Stimulated activated CD4-positive, alpha-beta T cell treated with anti-CD3 and anti-CD28 coated beads, Interleukin-2, amount 100 ng/mL, for 48 hours (primary cell): Measurements from ENCODE around the gene DAD1.
"Not testable (repeated sequence)": the region's sequence is repeated elsewhere in the genome, so short reads cannot be mapped to it uniquely, and the experiment has no call there.

Experiments
- DNase-seq, 2 donors: peaks; one replicate each; pipeline ENCODE4 v3.0.0-alpha.2; 2020

The DAD1 gene

DNA sequence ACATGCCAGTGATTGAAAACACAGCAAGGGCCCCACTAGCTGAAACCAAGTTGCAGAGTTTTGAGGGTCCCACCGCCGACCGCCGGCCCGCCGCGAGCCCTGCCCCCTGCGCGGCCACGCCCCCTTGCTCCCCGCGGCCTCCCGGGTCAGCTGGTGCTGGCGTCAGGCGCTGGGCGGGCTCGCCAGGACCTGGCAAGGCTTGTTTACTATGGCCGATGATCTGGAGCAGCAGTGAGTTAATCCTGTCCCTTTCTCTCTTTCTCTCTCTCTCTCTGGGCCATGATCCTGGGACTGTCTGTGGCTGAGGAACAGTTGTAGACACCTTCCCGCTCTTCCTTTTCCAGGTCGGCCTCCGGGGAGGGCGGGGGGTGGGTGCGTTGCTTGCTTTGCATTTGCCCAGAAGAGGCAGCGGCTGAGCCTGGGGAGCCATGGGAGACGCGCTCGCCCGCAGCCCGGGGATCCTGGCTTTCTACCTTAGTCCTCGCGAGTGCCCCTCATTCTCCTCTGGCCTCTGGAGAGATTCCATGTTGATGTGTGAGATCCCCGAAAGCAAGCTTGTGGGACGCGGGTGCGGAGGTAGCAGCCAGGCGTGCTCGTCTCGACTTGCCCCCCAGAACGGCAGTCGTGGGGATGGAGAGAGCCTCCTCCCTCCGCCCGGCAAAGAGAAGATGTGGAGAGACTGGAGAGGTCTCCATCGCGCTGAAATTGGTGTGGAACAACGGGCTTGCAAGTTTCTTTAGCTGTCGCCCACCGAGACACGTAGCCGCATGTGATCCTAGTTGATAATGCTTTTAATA lies 9.3 kb upstream of the DAD1 start, which contains the start of gene ABHD4:
Gene ABHD4, plus strand, starts transcription at position 202 of the 797 bp plus-strand sequence. Its CDS starts 7 bp downstream, at position 209.
- peak; percentile 48 for DNase-seq

GRCh38 chr14:22597771-22598098 lies 8.7 kb upstream of the DAD1 start:
- DNase-seq, result no peak

DNA sequence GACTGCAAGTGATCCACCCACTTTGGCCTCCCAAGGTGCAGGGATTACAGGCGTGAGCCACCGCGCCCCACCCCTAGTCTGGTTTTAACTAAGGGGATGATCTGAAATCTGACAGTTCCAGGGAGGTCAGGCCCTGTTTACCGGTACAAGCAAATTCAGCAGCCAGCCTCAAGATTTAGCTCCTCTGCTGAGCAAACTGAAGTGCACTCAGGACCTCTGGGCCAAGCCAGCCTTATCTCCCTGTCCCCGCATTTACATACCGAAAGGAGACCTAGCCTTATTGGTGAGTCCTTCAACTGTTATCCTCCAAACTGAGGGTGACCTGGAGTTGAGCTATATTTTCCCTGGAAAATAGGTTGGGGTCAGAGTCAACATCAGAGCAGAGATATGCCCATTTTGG lies 8.2 kb upstream of the DAD1 start:
- no peak for DNase-seq

- DNase-seq, result no peak
Measured at GRCh38 chr14:22596354-22596879, 7.4 kb upstream of the DAD1 start.

- DNase-seq, result no peak
Measured at GRCh38 chr14:22594156-22594716, 5.2 kb upstream of the DAD1 start.

GRCh38 chr14:22593601-22594000 lies 4.6 kb upstream of the DAD1 start:
- DNase-seq, result no peak

DNA sequence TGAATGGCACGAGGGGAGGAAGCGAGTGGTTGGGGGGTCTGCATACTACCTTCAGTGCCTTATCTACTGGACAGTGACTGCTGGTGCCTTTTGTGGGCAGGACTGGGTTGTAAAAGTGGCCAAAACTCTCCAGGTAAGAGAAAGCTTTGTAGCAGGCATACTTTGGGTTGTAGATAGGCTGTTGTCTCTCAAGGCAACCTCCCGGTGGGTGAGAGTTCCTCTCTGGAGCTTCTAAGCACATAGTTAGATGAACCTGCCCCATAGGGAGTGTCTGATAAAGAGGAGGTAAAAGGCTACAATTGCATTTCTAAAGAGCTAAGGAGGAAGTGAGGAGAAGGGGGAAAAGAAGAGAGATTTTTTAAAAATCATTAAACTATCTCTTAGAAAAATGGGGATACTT lies 4.2 kb upstream of the DAD1 start:
- DNase-seq, result no peak

GRCh38 chr14:22588526-22589095 lies 413 bp downstream of the DAD1 start:
- DNase-seq, result no peak

GRCh38 chr14:22587677-22588422 lies 1.2 kb downstream of the DAD1 start:
- not testable (repeated sequence) for DNase-seq

GRCh38 chr14:22587247-22587646 lies 1.8 kb downstream of the DAD1 start:
- no peak for DNase-seq

- no peak for DNase-seq
Measured at GRCh38 chr14:22583994-22584393, 5.0 kb downstream of the DAD1 start.

- DNase-seq, result no peak
Measured at GRCh38 chr14:22580625-22581024, 8.4 kb downstream of the DAD1 start.

DNA sequence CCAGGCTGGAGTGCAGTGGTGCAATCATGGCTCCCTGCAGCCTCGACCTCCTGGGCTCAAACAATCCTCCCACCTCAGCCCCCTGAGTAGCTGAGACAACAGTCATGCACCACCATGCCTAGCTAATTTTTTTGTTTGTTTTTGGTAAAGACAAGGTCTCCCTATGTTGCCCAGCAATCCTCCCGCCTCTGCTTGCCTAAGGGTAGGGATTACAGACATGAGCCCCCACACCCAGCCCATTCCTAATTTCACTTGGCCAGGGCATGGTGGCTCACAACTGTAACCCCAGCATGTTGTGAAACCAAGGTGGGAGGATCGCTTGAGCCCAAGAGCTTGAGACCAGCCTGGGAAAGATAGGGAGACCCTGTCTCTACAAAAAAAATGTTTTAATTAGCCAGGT lies 9.1 kb downstream of the DAD1 start:
- DNase-seq, result no peak

- no peak for DNase-seq
Measured at GRCh38 chr14:22579236-22579635, 9.8 kb downstream of the DAD1 start.

GRCh38 chr14:22577334-22577908 lies 11.6 kb downstream of the DAD1 start:
- no peak for DNase-seq

DNA sequence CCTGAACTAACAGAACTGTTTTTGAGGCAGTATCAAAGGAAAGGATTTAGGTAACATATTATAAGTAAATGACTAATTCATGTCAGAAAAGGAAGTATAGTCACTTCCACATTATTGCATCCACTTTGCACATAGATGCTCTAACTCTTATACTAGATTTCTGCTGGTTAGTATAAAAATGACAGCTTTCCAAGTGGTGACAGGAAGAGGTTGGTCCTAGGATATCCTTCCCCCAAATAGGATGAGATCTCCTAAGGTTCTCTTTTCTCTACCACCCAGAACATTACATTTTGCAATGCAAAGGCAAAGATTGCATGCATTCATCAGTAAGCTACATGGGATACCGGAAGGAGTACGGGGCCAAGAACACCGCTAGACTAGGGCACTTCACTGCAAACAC lies 15.2 kb downstream of the DAD1 start:
- no peak for DNase-seq

DNA sequence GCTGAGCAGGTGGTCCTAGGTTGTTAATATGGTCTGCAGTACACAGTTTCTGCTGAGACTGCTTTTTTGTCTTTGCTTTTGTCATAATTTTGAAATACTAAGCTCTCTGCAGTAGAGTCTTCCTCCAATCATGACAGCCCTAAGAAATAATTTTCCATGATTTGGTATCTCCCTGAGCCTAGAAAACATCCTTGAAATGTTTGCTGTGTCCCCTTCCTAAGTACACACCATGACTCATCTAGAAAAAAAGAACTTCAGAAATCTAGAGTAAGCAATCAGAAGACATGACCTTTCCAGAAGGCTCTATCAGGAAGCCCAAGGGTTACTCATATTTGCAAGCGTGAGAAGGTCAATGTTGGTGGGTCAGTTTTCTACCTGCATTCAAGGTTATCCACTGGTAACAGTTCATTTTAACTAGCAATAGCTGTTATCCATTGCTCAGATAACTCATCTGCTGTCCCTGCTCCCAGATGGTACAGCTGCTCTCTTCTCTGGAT lies 16.4 kb downstream of the DAD1 start:
- no peak for DNase-seq

- peak; percentile 67 to 76 for DNase-seq
Measured at GRCh38 chr14:22570132-22570949, 18.7 kb downstream of the DAD1 start.

DNA sequence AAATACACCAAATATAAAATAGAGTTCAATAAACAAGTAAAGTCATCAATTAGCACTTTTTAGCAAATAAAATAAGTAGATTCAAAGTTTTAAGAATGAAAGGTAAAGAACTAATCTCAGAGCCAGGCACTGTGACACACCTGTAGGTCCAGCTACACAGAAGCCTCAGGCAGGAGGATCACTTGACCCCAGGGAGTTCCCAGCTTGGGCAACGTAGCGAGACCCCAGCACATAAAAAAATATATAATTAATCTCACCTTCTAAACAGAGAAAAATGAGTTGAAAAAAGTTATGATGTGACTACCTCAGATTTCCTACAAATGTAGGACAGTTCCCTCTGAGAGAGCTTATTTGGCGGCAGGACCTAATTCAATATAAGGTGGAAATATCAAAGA lies 19.3 kb downstream of the DAD1 start:
- no peak for DNase-seq

DNA sequence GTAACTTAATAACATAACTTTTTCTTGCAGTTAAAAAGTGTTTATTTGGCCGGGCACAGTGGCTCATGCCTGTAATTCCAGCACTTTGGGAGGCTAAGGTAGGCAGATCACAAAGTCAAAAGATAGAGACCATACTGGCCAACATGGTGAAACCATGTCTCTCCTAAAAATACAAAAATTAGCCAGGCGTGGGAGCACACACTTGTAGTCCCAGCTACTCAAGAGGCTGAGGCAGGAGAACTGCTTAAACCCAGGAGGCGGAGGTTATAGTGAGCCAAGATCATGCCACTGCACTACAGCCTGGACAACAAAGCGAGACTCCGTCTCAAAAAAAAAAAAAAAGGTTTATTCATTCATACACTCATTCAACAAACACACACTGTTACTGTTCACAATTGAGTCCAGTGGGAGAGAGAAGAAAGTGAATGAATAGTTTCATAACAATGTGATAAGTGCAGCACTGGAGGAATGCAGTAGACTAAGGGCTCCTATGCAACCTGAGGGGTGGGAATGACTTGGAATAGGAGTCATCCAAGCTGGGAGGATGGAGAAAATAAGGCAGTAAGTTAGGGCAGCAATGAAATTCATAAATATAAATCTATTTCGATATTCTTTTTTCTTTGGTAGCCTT lies 19.8 kb downstream of the DAD1 start:
- DNase-seq, result no peak

- no peak for DNase-seq
Measured at GRCh38 chr14:22567437-22567836, 21.6 kb downstream of the DAD1 start.

DNA sequence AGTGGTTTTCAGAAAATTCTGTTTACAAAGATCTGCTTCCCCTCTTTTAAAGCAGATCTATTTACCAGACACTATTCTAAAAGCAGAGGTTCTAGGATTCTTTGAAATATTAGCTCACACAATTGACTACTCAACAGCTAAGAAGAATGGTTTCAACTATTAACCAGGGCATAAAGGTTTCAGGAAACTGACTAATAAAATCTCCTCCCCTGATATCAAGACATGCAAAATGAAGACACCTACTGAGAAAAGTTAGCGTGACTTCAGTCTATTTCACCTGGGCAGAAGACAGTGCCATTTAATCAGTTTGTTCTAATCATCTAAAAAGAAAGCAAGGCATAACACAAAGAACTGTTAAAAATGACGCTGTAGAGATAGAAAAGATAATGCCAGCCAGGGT lies 22.2 kb downstream of the DAD1 start:
- DNase-seq, result no peak
